ENCODE results near the gene TIAM1.

TIAM1 gene

GRCh38 chr21:31305888-31306287, 38.2 kb downstream of the TIAM1 start:
- H3K27ac ChIP-seq (ENCODE audit: low read depth, low read length), result no peak overlapping the region
- H3K9me3 ChIP-seq (ENCODE audit: control insufficient read depth, insufficient read depth, low read depth, low read length), result no peaks in the 10 kb centered on the region
- no peak overlapping the region for H3K9ac ChIP-seq (ENCODE audit: low read length)
- no peak overlapping the region for H3K4me3 ChIP-seq (ENCODE audit: low read depth, low read length)
- H3K27me3 ChIP-seq (ENCODE audit: control insufficient read depth, insufficient read depth, low read length), result no peaks in the 10 kb centered on the region
- H3K36me3 ChIP-seq (ENCODE audit: control insufficient read depth, insufficient read depth, low read length), result no peaks in the 10 kb centered on the region
- peaks cover 12% of the 10 kb centered on the region for H3K4me1 ChIP-seq (ENCODE audit: control insufficient read depth, insufficient read depth, low read length)

GRCh38 chr21:31299291-31300147, 44.5 kb downstream of the TIAM1 start:
- 0 out of 2 replicates have a peak, but pooled peaks cover 5% of the 10 kb centered on the region for H3K4me1 ChIP-seq (ENCODE audit: control insufficient read depth, insufficient read depth, low read length)
- no peak overlapping the region for H3K4me3 ChIP-seq (ENCODE audit: low read depth, low read length)
- H3K36me3 ChIP-seq (ENCODE audit: control insufficient read depth, insufficient read depth, low read length), result no peaks in the 10 kb centered on the region

GRCh38 chr21:31298618-31299269, 45.3 kb downstream of the TIAM1 start:
- no peak overlapping the region for H3K27ac ChIP-seq (ENCODE audit: low read depth, low read length)
- no peak overlapping the region for H3K9ac ChIP-seq (ENCODE audit: low read length)
- H3K9me3 ChIP-seq (ENCODE audit: control insufficient read depth, insufficient read depth, low read depth, low read length), result no peaks in the 10 kb centered on the region
- no peaks in the 10 kb centered on the region for H3K36me3 ChIP-seq (ENCODE audit: control insufficient read depth, insufficient read depth, low read length)
- H3K4me3 ChIP-seq (ENCODE audit: low read depth, low read length), result no peak overlapping the region
- H3K27me3 ChIP-seq (ENCODE audit: control insufficient read depth, insufficient read depth, low read length), result no peaks in the 10 kb centered on the region
- peaks cover 11% of the 10 kb centered on the region; the same call in 1 of the 2 replicates for H3K4me1 ChIP-seq (ENCODE audit: control insufficient read depth, insufficient read depth, low read length)

More at GRCh38 chr21:31299291-31300147, 44.5 kb downstream of the TIAM1 start:
- H3K9me3 ChIP-seq (ENCODE audit: control insufficient read depth, insufficient read depth, low read depth, low read length), result no peaks in the 10 kb centered on the region
- no peaks in the 10 kb centered on the region for H3K27me3 ChIP-seq (ENCODE audit: control insufficient read depth, insufficient read depth, low read length)
- H3K27ac ChIP-seq (ENCODE audit: low read depth, low read length), result no peak overlapping the region
- H3K9ac ChIP-seq (ENCODE audit: low read length), result no peak overlapping the region

GRCh38 chr21:31297806-31298205, 46.3 kb downstream of the TIAM1 start:
- no peak overlapping the region for H3K4me3 ChIP-seq (ENCODE audit: low read depth, low read length)
- no peaks in the 10 kb centered on the region for H3K9me3 ChIP-seq (ENCODE audit: control insufficient read depth, insufficient read depth, low read depth, low read length)
- H3K27ac ChIP-seq (ENCODE audit: low read depth, low read length), result no peak overlapping the region
- peaks cover 5% of the 10 kb centered on the region; the same call in 1 of the 2 replicates for H3K4me1 ChIP-seq (ENCODE audit: control insufficient read depth, insufficient read depth, low read length)
- H3K36me3 ChIP-seq (ENCODE audit: control insufficient read depth, insufficient read depth, low read length), result no peaks in the 10 kb centered on the region
- H3K9ac ChIP-seq (ENCODE audit: low read length), result no peak overlapping the region
- no peaks in the 10 kb centered on the region for H3K27me3 ChIP-seq (ENCODE audit: control insufficient read depth, insufficient read depth, low read length)

- Histone ChIP-seq H3K27me3 (ENCODE audit: control insufficient read depth, insufficient read depth, low read length) (no peaks in the 10 kb centered on the region), H3K9ac (ENCODE audit: low read length) (no peak overlapping the region), H3K27ac (ENCODE audit: low read depth, low read length) (no peak overlapping the region), H3K36me3 (ENCODE audit: control insufficient read depth, insufficient read depth, low read length) (no peaks in the 10 kb centered on the region), H3K4me3 (ENCODE audit: low read depth, low read length) (no peak overlapping the region), H3K4me1 (ENCODE audit: control insufficient read depth, insufficient read depth, low read length) (peaks cover 11% of the 10 kb centered on the region), H3K9me3 (ENCODE audit: control insufficient read depth, insufficient read depth, low read depth, low read length) (no peaks in the 10 kb centered on the region)
These were observed 48.4 kb downstream of the TIAM1 start for GRCh38 chr21:31295676-31296075.

- Histone ChIP-seq H3K27ac (ENCODE audit: low read depth, low read length) (no peak overlapping the region), H3K27me3 (ENCODE audit: control insufficient read depth, insufficient read depth, low read length) (no peaks in the 10 kb centered on the region), H3K9me3 (ENCODE audit: control insufficient read depth, insufficient read depth, low read depth, low read length) (no peaks in the 10 kb centered on the region), H3K9ac (ENCODE audit: low read length) (no peak overlapping the region), H3K36me3 (ENCODE audit: control insufficient read depth, insufficient read depth, low read length) (no peaks in the 10 kb centered on the region), H3K4me3 (ENCODE audit: low read depth, low read length) (no peak overlapping the region), H3K4me1 (ENCODE audit: control insufficient read depth, insufficient read depth, low read length) (peaks cover 11% of the 10 kb centered on the region)
These were observed 49.4 kb downstream of the TIAM1 start for GRCh38 chr21:31294691-31295090.

GRCh38 chr21:31293986-31294385, 50.1 kb downstream of the TIAM1 start:
- Histone ChIP-seq H3K27me3 (ENCODE audit: control insufficient read depth, insufficient read depth, low read length) (no peaks in the 10 kb centered on the region), H3K27ac (ENCODE audit: low read depth, low read length) (no peak overlapping the region), H3K4me1 (ENCODE audit: control insufficient read depth, insufficient read depth, low read length) (peaks cover 11% of the 10 kb centered on the region), H3K9ac (ENCODE audit: low read length) (no peak overlapping the region), H3K9me3 (ENCODE audit: control insufficient read depth, insufficient read depth, low read depth, low read length) (peaks cover 1% of the 10 kb centered on the region; the same call in 1 of the 2 replicates), H3K36me3 (ENCODE audit: control insufficient read depth, insufficient read depth, low read length) (no peaks in the 10 kb centered on the region), H3K4me3 (ENCODE audit: low read depth, low read length) (no peak overlapping the region)

- Histone ChIP-seq H3K36me3 (ENCODE audit: control insufficient read depth, insufficient read depth, low read length) (no peaks in the 10 kb centered on the region), H3K9me3 (ENCODE audit: control insufficient read depth, insufficient read depth, low read depth, low read length) (peaks cover 13% of the 10 kb centered on the region), H3K4me3 (ENCODE audit: low read depth, low read length) (no peak overlapping the region), H3K27ac (ENCODE audit: low read depth, low read length) (no peak overlapping the region), H3K27me3 (ENCODE audit: control insufficient read depth, insufficient read depth, low read length) (no peaks in the 10 kb centered on the region), H3K9ac (ENCODE audit: low read length) (no peak overlapping the region), H3K4me1 (ENCODE audit: control insufficient read depth, insufficient read depth, low read length) (peaks cover 11% of the 10 kb centered on the region)
These were observed 53.3 kb downstream of the TIAM1 start for GRCh38 chr21:31290765-31291164.

GRCh38 chr21:31289702-31290101, 54.4 kb downstream of the TIAM1 start:
- Histone ChIP-seq H3K27ac (ENCODE audit: low read depth, low read length) (no peak overlapping the region), H3K4me1 (ENCODE audit: control insufficient read depth, insufficient read depth, low read length) (peaks cover 16% of the 10 kb centered on the region), H3K9ac (ENCODE audit: low read length) (no peak overlapping the region), H3K27me3 (ENCODE audit: control insufficient read depth, insufficient read depth, low read length) (no peaks in the 10 kb centered on the region), H3K36me3 (ENCODE audit: control insufficient read depth, insufficient read depth, low read length) (no peaks in the 10 kb centered on the region), H3K9me3 (ENCODE audit: control insufficient read depth, insufficient read depth, low read depth, low read length) (peaks cover 13% of the 10 kb centered on the region), H3K4me3 (ENCODE audit: low read depth, low read length) (no peak overlapping the region)

GRCh38 chr21:31288191-31288590, 55.9 kb downstream of the TIAM1 start:
- H3K4me1 ChIP-seq (ENCODE audit: control insufficient read depth, insufficient read depth, low read length), result peaks cover 21% of the 10 kb centered on the region
- no peak overlapping the region for H3K4me3 ChIP-seq (ENCODE audit: low read depth, low read length)
- no peaks in the 10 kb centered on the region for H3K27me3 ChIP-seq (ENCODE audit: control insufficient read depth, insufficient read depth, low read length)
- no peak overlapping the region for H3K27ac ChIP-seq (ENCODE audit: low read depth, low read length)
- H3K36me3 ChIP-seq (ENCODE audit: control insufficient read depth, insufficient read depth, low read length), result no peaks in the 10 kb centered on the region
- peaks cover 13% of the 10 kb centered on the region for H3K9me3 ChIP-seq (ENCODE audit: control insufficient read depth, insufficient read depth, low read depth, low read length)
- H3K9ac ChIP-seq (ENCODE audit: low read length), result no peak overlapping the region

- H3K27me3 ChIP-seq (ENCODE audit: control insufficient read depth, insufficient read depth, low read length), result no peaks in the 10 kb centered on the region
- peaks cover 13% of the 10 kb centered on the region for H3K9me3 ChIP-seq (ENCODE audit: control insufficient read depth, insufficient read depth, low read depth, low read length)
- H3K27ac ChIP-seq (ENCODE audit: low read depth, low read length), result no peak overlapping the region
- peaks cover 21% of the 10 kb centered on the region for H3K4me1 ChIP-seq (ENCODE audit: control insufficient read depth, insufficient read depth, low read length)
- no peak overlapping the region for H3K9ac ChIP-seq (ENCODE audit: low read length)
- no peak overlapping the region for H3K4me3 ChIP-seq (ENCODE audit: low read depth, low read length)
- H3K36me3 ChIP-seq (ENCODE audit: control insufficient read depth, insufficient read depth, low read length), result no peaks in the 10 kb centered on the region
These were observed 56.9 kb downstream of the TIAM1 start for GRCh38 chr21:31287201-31287600.

All from HUES6 (cell line).